Measurements from ENCODE around the gene MEGF9. TPM values are rescaled to one million over a fixed set of nuclear protein-coding genes. Genes with fewer than 3 reads are reported as not detected.

MEGF9 gene
- total and polyA plus RNA-seq, 2 of the 13 experiments (the other 11 are each of a cell fraction or from before 2014, with no cell fraction given): 3.1 to 3.3 TPM

DNA sequence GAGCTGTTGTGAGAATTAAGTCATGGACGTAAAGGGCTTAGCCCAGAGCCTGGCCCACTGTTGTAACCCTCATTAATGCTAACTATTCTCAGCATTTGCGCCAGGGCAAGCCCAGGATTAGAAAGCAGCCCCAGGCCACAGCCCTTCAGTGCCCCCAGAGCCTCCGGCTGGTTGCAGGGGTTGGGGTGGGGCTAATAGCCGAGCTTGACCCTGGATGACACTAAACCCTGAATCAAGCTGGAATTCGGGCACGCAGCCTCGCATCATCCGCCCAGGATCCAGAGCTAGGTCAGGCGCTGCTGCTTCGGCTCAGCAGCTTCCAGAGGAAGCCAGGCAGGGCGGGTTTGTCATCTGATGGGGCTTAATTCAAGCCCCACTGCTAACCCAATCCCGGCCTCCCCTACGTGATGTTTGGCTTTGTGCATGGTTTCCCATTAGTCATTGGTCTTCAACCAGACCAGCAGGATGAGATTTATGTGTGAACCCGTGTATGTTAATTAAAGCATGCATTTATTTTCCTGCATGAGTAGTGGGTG, 1.2 kb upstream of the MEGF9 start:
- in situ Hi-C loops (cut with HindIII; ENCODE audit: extremely low pct_ligation_motif_present, low pct_unique_long_range_greater_than_20kb): no loop called here
- 5% methylated on average over 4 of the region's 14 CpGs for WGBS (ENCODE audit: low lambda C conversion rate)
- H3K27ac ChIP-seq (ENCODE audit: extremely low read length, insufficient read depth, low read length): no peak overlapping the region
- H3K79me2 ChIP-seq (ENCODE audit: insufficient read depth, low read length): peaks cover 20% of the 10 kb centered on the region
- H2AFZ ChIP-seq (ENCODE audit: low read length): no peak overlapping the region
- H3K27me3 ChIP-seq (ENCODE audit: control insufficient read depth in 1 of 2, insufficient read depth in 2 of 2, low read length in 2 of 2): no peaks in the 10 kb centered on the region
- peak overlapping the region; percentile 99 for H3K4me2 ChIP-seq (ENCODE audit: low read depth, low read length)
- ATAC-seq (peak; percentile 19), FAIRE-seq (no peak), DNase-seq (ENCODE audit: low spot score) (no peak)
- H4K20me1 ChIP-seq (ENCODE audit: insufficient read depth, low read length): no peaks in the 10 kb centered on the region
- H3K4me3 ChIP-seq (replicated peaks in 1 of 3; ENCODE audit: insufficient read depth in 1 of 3, low read depth in 2 of 3, low read length in 3 of 3): peak overlapping the region; percentile 76 to 89 (median 79)
- peaks cover 60% of the 10 kb centered on the region for H3K4me1 ChIP-seq (ENCODE audit: insufficient read depth, low read length)
- no TSS peak for BruUV-seq (replicated peaks)
- H3K36me3 ChIP-seq (replicated peaks in 1 of 2; ENCODE audit: control insufficient read depth in 1 of 2, insufficient read depth in 2 of 2, low read length in 2 of 2): no peaks in the 10 kb centered on the region
- H3K9me3 ChIP-seq (ENCODE audit: low read length): no peaks in the 10 kb centered on the region
- POLR2A ChIA-PET: interaction anchor here (0.9 to 2.3 kb wide), 4 partner anchors 16 to 144 kb away, joined by 3 to 31 read pairs (median 5); no protein-coding TSS in a partner anchor
- CTCF ChIA-PET (ENCODE audit: low intra/inter-chr PET ratio, low total read pairs): no interaction called here
- intact Hi-C loops (cut with micrococcal nuclease; ENCODE audit: unreplicated experiment): loop anchor here (2.0 kb wide), 1 partner anchor 15 kb away; no protein-coding TSS in a partner anchor
- peak overlapping the region; percentile 65 for H3K9ac ChIP-seq (ENCODE audit: insufficient read depth, low read depth, low read length)
- TF ChIP-seq MIXL1 (CRISPR knock-in tag; IDR thresholded peaks at IDR 0.05): no peak
- TF ChIP-seq ARNTL (CRISPR knock-in tag; IDR thresholded peaks at IDR 0.05): no peak
- no peak for TF ChIP-seq ZSCAN21 (CRISPR knock-in tag; IDR thresholded peaks at IDR 0.05; ENCODE audit: borderline replicate concordance)
- TF ChIP-seq, protein P1, sequence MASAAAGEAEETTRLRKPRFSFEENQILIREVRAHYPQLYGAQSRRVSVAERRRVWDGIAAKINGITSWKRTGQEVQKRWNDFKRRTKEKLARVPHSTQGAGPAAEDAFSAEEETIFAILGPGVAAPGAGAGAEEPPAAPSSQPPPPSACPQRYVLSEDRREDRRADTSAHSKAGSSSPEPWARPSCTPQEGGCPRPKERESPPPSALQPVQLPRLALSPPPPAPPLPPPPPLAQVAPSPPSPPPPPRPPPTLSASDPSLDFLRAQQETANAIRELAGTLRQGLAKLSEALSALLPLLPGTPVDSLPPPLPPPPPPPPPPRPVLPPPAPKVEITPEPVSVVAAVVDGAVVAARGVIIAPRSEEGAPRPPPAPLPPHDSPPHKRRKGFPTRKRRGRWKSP (CRISPR knock-in tag; IDR thresholded peaks at IDR 0.05): peak; percentile 61; the same call in 1 of the 2 replicates
- TF ChIP-seq ZNF20 (CRISPR knock-in tag; IDR thresholded peaks at IDR 0.05): no peak
- TF ChIP-seq RFX1 (IDR thresholded peaks at IDR 0.05): no peak
- no peak for TF ChIP-seq ZNF546 (CRISPR knock-in tag; conservative IDR thresholded peaks at IDR 0.05)
- no peak for TF ChIP-seq ZIK1 (CRISPR knock-in tag; IDR thresholded peaks at IDR 0.05; ENCODE audit: borderline replicate concordance, low read depth)
- no peak for TF ChIP-seq ZSCAN25 (CRISPR knock-in tag; IDR thresholded peaks at IDR 0.05)
- no peak for TF ChIP-seq ZFY (CRISPR knock-in tag; IDR thresholded peaks at IDR 0.05)
- no peak for TF ChIP-seq ZMYM2 (CRISPR knock-in tag; IDR thresholded peaks at IDR 0.05)
- no peak for TF ChIP-seq ZKSCAN8 (CRISPR knock-in tag; IDR thresholded peaks at IDR 0.05; ENCODE audit: borderline replicate concordance)
- TF ChIP-seq GPN1 (CRISPR knock-in tag; IDR thresholded peaks at IDR 0.05; ENCODE audit: borderline replicate concordance): no peak
- TF ChIP-seq FOXC1 (CRISPR knock-in tag; IDR thresholded peaks at IDR 0.05; ENCODE audit: borderline replicate concordance): no peak
- TF ChIP-seq GMEB2 (CRISPR knock-in tag; IDR thresholded peaks at IDR 0.05; ENCODE audit: low read depth): no peak
- no peak for TF ChIP-seq HNRNPLL (IDR thresholded peaks at IDR 0.05; ENCODE audit: low read depth, low read length, poor library complexity, severe bottlenecking)
- TF ChIP-seq, protein P2, sequence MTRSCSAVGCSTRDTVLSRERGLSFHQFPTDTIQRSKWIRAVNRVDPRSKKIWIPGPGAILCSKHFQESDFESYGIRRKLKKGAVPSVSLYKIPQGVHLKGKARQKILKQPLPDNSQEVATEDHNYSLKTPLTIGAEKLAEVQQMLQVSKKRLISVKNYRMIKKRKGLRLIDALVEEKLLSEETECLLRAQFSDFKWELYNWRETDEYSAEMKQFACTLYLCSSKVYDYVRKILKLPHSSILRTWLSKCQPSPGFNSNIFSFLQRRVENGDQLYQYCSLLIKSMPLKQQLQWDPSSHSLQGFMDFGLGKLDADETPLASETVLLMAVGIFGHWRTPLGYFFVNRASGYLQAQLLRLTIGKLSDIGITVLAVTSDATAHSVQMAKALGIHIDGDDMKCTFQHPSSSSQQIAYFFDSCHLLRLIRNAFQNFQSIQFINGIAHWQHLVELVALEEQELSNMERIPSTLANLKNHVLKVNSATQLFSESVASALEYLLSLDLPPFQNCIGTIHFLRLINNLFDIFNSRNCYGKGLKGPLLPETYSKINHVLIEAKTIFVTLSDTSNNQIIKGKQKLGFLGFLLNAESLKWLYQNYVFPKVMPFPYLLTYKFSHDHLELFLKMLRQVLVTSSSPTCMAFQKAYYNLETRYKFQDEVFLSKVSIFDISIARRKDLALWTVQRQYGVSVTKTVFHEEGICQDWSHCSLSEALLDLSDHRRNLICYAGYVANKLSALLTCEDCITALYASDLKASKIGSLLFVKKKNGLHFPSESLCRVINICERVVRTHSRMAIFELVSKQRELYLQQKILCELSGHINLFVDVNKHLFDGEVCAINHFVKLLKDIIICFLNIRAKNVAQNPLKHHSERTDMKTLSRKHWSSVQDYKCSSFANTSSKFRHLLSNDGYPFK (CRISPR knock-in tag; IDR thresholded peaks at IDR 0.05; ENCODE audit: borderline replicate concordance): no peak
- no peak for TF ChIP-seq RORA (CRISPR knock-in tag; IDR thresholded peaks at IDR 0.05)
- TF ChIP-seq NFYC (CRISPR knock-in tag; IDR thresholded peaks at IDR 0.05): no peak
- no peak for TF ChIP-seq PHF20 (CRISPR knock-in tag; IDR thresholded peaks at IDR 0.05)
